Cardiac muscle cell (in vitro differentiated cells and primary cell): Measurements from ENCODE around the gene SEMA4D. TPM values are rescaled to one million over a fixed set of nuclear protein-coding genes. Genes with fewer than 3 reads are reported as not detected.

Experiments
- DNase-seq, 2 donors: peaks; one replicate each; pipeline versions ENCODE4 v3.0.0 to v3.0.0-alpha.2; 2010 to 2017; ENCODE audit warnings: low read depth in 1 of 2, low spot score in 1 of 2
- H3K27ac ChIP-seq: fragments of 200-600 bp; sonication (generic); 2 replicates; pipeline ENCODE4 v1.5.1; 2016
- H3K27me3 ChIP-seq: fragments of 200-600 bp; sonication (generic); 2 replicates; pipeline ENCODE4 v1.6.0; 2016; ENCODE audit warnings: control low read depth
- H3K36me3 ChIP-seq: fragments of 200-600 bp; sonication (generic); 2 replicates; pipeline ENCODE4 v1.5.1; 2016; ENCODE audit warnings: control low read depth
- H3K4me1 ChIP-seq: fragments of 200-600 bp; sonication (generic); 2 replicates; pipeline ENCODE4 v1.8.1; 2017; ENCODE audit warnings: low read depth, mild to moderate bottlenecking, mixed run types
- H3K4me3 ChIP-seq: fragments of 200-600 bp; sonication (generic); 2 replicates; pipeline ENCODE4 v1.5.1; 2016; ENCODE audit warnings: mild to moderate bottlenecking
- H3K9me3 ChIP-seq: fragments of 200-600 bp; sonication (generic); 2 replicates; pipeline ENCODE4 v1.5.1; 2017; ENCODE audit warnings: low read depth, mild to moderate bottlenecking, control low read depth
- CTCF ChIP-seq: IDR thresholded peaks from 2 replicates; pipeline ENCODE4 v1.5.1; 2012; ENCODE audit warnings: low read depth, mild to moderate bottlenecking, low read length
- polyA plus RNA-seq: library from polyadenylated mRNA; unstranded; fragments of >200 nt; fragmentation: Nextera tagmentation; extraction: Ambion mirVana; gene quantifications from 2 replicates; pipeline ENCODE4 v1.2.1, GENCODE V29; 2016
- total RNA-seq: library from RNA; depleted of rRNA; stranded (reverse); fragments of >200 nt; gene quantifications from 2 replicates; pipeline ENCODE4 v1.2.3, GENCODE V29; 2016

SEMA4D gene
- total and polyA plus RNA-seq, 2 experiments from 2014 or later, result 16.5 to 34.2 TPM

DNA sequence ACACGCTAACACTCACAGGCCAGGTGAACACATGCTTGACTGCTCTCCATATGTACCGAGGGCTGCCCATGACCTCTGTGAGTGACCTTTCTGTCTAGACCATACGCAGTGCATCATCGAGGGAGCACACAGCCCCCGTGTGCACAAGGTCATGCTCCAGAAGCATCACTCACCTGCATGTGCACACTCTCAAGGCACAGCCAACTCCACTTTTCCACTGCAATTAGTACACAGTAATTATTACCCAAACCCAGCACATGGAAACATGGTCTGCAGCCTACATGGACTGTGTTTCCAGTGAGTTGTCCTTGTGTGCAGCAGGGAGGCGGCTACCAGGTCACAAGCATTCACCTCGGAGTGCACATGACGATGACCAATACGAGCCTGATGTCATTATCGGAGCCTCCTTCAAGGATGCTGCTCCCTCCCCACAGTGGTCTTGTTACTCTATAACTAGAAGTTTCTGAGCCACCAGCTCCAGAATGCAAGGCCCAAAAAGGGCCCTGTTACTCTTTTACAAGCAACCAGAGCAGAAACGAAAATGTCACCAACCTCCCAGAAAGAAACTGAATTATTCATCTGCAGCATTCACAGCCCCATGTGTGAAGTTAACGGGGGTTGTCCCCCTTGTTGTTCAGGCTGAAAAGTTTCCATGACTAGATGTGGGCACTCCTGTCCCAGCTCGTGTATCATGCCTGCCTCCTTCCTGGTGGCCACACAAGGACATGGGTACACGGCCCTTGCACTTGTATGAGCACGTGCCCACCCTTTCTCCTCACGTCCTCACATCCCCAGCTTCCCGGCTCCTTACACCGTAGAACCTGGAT lies 31.2 kb downstream of the SEMA4D start:
- Histone ChIP-seq H3K4me3 (no peak overlapping the region), H3K36me3 (no peaks in the 10 kb centered on the region), H3K27me3 (no peaks in the 10 kb centered on the region), H3K9me3 (no peaks in the 10 kb centered on the region), H3K4me1 (no peaks in the 10 kb centered on the region), H3K27ac (no peak overlapping the region)
- TF ChIP-seq CTCF, result no peak
- DNase-seq, result no peak

DNA sequence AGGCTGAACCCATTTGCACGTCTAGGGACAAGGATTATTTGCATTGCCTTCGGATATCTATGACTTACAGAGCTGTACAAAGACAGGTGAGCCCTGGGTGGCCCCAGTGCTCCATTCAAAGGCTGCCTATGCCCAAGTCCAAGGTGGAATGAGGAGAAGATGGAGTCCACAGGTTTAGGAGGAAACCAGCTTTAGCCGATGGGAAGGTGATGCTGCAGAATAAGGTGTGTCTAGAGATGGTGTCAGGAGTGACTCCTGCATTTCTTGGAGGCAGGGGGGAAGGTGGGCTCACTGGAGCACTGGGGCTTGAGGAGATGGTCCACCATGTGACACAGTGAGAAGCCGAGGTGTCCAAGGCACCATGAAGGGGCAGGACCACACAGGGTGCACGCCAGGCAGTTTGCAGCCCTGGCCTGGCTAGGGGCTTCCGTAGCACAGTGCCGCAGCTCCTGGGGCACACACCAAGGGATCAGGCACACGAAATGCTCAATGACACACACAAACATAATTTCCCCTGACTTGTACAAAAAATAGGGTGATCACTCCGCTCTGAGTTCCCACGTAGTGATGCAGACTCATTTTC lies 32.1 kb downstream of the SEMA4D start:
- no peak for TF ChIP-seq CTCF
- Histone ChIP-seq H3K9me3 (no peaks in the 10 kb centered on the region), H3K27ac (no peak overlapping the region), H3K4me3 (no peak overlapping the region), H3K4me1 (peaks cover 4% of the 10 kb centered on the region), H3K27me3 (no peaks in the 10 kb centered on the region), H3K36me3 (no peaks in the 10 kb centered on the region)
- DNase-seq, result no peak

GRCh38 chr9:89465001-89465451 lies 32.9 kb downstream of the SEMA4D start:
- Histone ChIP-seq H3K27ac (no peak overlapping the region), H3K4me1 (peaks cover 7% of the 10 kb centered on the region), H3K4me3 (no peak overlapping the region), H3K36me3 (no peaks in the 10 kb centered on the region), H3K27me3 (no peaks in the 10 kb centered on the region), H3K9me3 (no peaks in the 10 kb centered on the region)
- DNase-seq, result no peak
- no peak for TF ChIP-seq CTCF

GRCh38 chr9:89464300-89464901 lies 33.5 kb downstream of the SEMA4D start:
- Histone ChIP-seq H3K27ac (no peak overlapping the region), H3K4me1 (peaks cover 9% of the 10 kb centered on the region)

More at GRCh38 chr9:89464300-89464901, 33.5 kb downstream of the SEMA4D start:
- H3K9me3 ChIP-seq, result no peaks in the 10 kb centered on the region
- no peaks in the 10 kb centered on the region for H3K36me3 ChIP-seq
- no peaks in the 10 kb centered on the region for H3K27me3 ChIP-seq
- no peak for DNase-seq
- no peak for TF ChIP-seq CTCF
- no peak overlapping the region for H3K4me3 ChIP-seq
